Nephron progenitor cell (in vitro differentiated cells): ENCODE results near the gene BSCL2.

Experiments used
- DNase-seq: peaks from one replicate; pipeline ENCODE4 v3.0.0; 2021
- H3K27ac Mint-ChIP-seq: 2 replicates; pipeline ENCODE4 v1.8.0; 2021; ENCODE audit warnings: mild to moderate bottlenecking, moderate library complexity, mixed read lengths
- H3K27me3 Mint-ChIP-seq: 2 replicates; pipeline ENCODE4 v1.8.0; 2021; ENCODE audit warnings: mild to moderate bottlenecking, low read depth, mixed read lengths; ENCODE audit not compliant: poor library complexity
- H3K36me3 Mint-ChIP-seq: 2 replicates; pipeline ENCODE4 v1.8.0; 2021; ENCODE audit warnings: low read depth, mixed read lengths
- H3K4me1 Mint-ChIP-seq: 2 replicates; pipeline ENCODE4 v1.8.0; 2021; ENCODE audit warnings: mixed read lengths
- H3K4me3 Mint-ChIP-seq: 2 replicates; pipeline ENCODE4 v1.8.0; 2021; ENCODE audit warnings: mild to moderate bottlenecking, moderate library complexity, mixed read lengths
- H3K9me3 Mint-ChIP-seq: 2 replicates; pipeline ENCODE4 v1.8.0; 2021; ENCODE audit warnings: mild to moderate bottlenecking, moderate library complexity, mixed read lengths
- CTCF ChIP-seq: fragments of 200-600 bp; sonication (generic); IDR thresholded peaks from 2 replicates; pipeline ENCODE4 v1.5.0; 2021; ENCODE audit warnings: antibody characterized with exemption

The BSCL2 gene

GRCh38 chr11:62667460-62667859, 39.8 kb downstream of the BSCL2 start:
- no peak for DNase-seq

GRCh38 chr11:62666259-62666926, 40.8 kb downstream of the BSCL2 start:
- H3K4me3 Mint-ChIP-seq, result peak overlapping the region; percentile 98
- no peaks in the 10 kb centered on the region for H3K9me3 Mint-ChIP-seq
- DNase-seq, result no peak
- H3K4me1 Mint-ChIP-seq, result peaks cover 37% of the 10 kb centered on the region
- H3K36me3 Mint-ChIP-seq, result peaks cover 27% of the 10 kb centered on the region
- no peak for TF ChIP-seq CTCF
- no peaks in the 10 kb centered on the region for H3K27me3 Mint-ChIP-seq
- H3K27ac Mint-ChIP-seq, result peak overlapping the region; percentile 19

More at GRCh38 chr11:62667460-62667859, 39.8 kb downstream of the BSCL2 start:
- no peaks in the 10 kb centered on the region for H3K9me3 Mint-ChIP-seq
- H3K4me1 Mint-ChIP-seq, result peaks cover 46% of the 10 kb centered on the region
- H3K27ac Mint-ChIP-seq, result peak overlapping the region; percentile 57
- no peak for TF ChIP-seq CTCF
- H3K4me3 Mint-ChIP-seq, result peak overlapping the region; percentile 98
- H3K27me3 Mint-ChIP-seq, result no peaks in the 10 kb centered on the region
- H3K36me3 Mint-ChIP-seq, result peaks cover 23% of the 10 kb centered on the region

GRCh38 chr11:62665599-62666258, 41.5 kb downstream of the BSCL2 start:
- TF ChIP-seq CTCF, result no peak
- DNase-seq, result no peak
- peak overlapping the region; percentile 98 for H3K4me3 Mint-ChIP-seq
- no peaks in the 10 kb centered on the region for H3K9me3 Mint-ChIP-seq
- H3K27me3 Mint-ChIP-seq, result no peaks in the 10 kb centered on the region
- peaks cover 30% of the 10 kb centered on the region for H3K4me1 Mint-ChIP-seq
- peaks cover 29% of the 10 kb centered on the region for H3K36me3 Mint-ChIP-seq
- peak overlapping the region; percentile 99 for H3K27ac Mint-ChIP-seq

GRCh38 chr11:62665075-62665598, 42.1 kb downstream of the BSCL2 start, which contains the start of the genes C11orf98 and CSKMT:
Gene C11orf98 (minus strand): TSS chr11:62665210. CDS start chr11:62665169, 41 bp downstream.
Gene CSKMT (plus strand): TSS chr11:62665312. CDS start chr11:62665880, 568 bp downstream.
- DNase-seq, result peak; percentile 97
- H3K4me3 Mint-ChIP-seq, result peak within 1 kb of the TSS; percentile 98
- peaks cover 29% of the 10 kb centered on the region for H3K36me3 Mint-ChIP-seq
- peaks cover 30% of the 10 kb centered on the region for H3K4me1 Mint-ChIP-seq
- H3K9me3 Mint-ChIP-seq, result no peaks in the 10 kb centered on the region
- TF ChIP-seq CTCF, result no peak
- H3K27me3 Mint-ChIP-seq, result no peaks in the 10 kb centered on the region
- peak within 1 kb of the TSS; percentile 99 for H3K27ac Mint-ChIP-seq

GRCh38 chr11:62664405-62665074, 42.7 kb downstream of the BSCL2 start:
- H3K27ac Mint-ChIP-seq, result peak overlapping the region; percentile 99
- no peaks in the 10 kb centered on the region for H3K9me3 Mint-ChIP-seq
- TF ChIP-seq CTCF, result no peak
- H3K27me3 Mint-ChIP-seq, result no peaks in the 10 kb centered on the region
- DNase-seq, result peak; percentile 72
- H3K36me3 Mint-ChIP-seq, result peaks cover 28% of the 10 kb centered on the region
- H3K4me3 Mint-ChIP-seq, result peak overlapping the region; percentile 98
- peaks cover 24% of the 10 kb centered on the region for H3K4me1 Mint-ChIP-seq
